Loucy (cell line): ENCODE measurements around the gene CCT6A.

Experiments used
- CTCF ChIP-seq: fragments of 200-600 bp; sonication (generic); conservative IDR thresholded peaks from 2 replicates; pipeline ENCODE4 v1.5.1; 2014; ENCODE audit warnings: mild to moderate bottlenecking, antibody characterized with exemption, low read length
- EZH2phosphoT487 ChIP-seq: fragments of 200-600 bp; IDR thresholded peaks from 2 replicates; pipeline ENCODE4 v1.6.1; 2018; ENCODE audit warnings: antibody characterized with exemption, mild to moderate bottlenecking, moderate library complexity, borderline replicate concordance

GRCh38 chr7:56051339-56052191 lies at the start of gene CCT6A, which contains the start of gene PSPH:
- no peak for TF ChIP-seq EZH2phosphoT487
- no peak for TF ChIP-seq CTCF
